Skin epidermis (tissue), 12 donors: ENCODE results near the gene MCM3.

ENCODE experiments used
- H3K27ac ChIP-seq, 21 experiments: fragments of 200-600 bp; sonication (generic) in 11 of 21; one replicate each; pipeline ENCODE4 v1.5.0; 2020; ENCODE audit warnings: mild to moderate bottlenecking in 3 of 21, inconsistent platforms in 2 of 21, moderate library complexity in 2 of 21
- H3K4me3 ChIP-seq, 7 experiments: fragments of 200-600 bp; sonication (generic) in 2 of 7; one replicate each; pipeline ENCODE4 v1.5.0; 2020; ENCODE audit warnings: inconsistent platforms in 2 of 7, mild to moderate bottlenecking in 2 of 7, moderate library complexity in 1 of 7

MCM3 gene

GRCh38 chr6:52260634-52261033 is 23.9 kb downstream of the MCM3 start:
- no peak overlapping the region for H3K4me3 ChIP-seq
- H3K27ac ChIP-seq: no peak overlapping the region

GRCh38 chr6:52255434-52255833 is 29.1 kb downstream of the MCM3 start:
- H3K4me3 ChIP-seq: no peak overlapping the region

GRCh38 chr6:52254731-52255378 is 29.7 kb downstream of the MCM3 start:
- no peak overlapping the region for H3K4me3 ChIP-seq
- H3K27ac ChIP-seq: no peak overlapping the region

More at GRCh38 chr6:52255434-52255833, 29.1 kb downstream of the MCM3 start:
- H3K27ac ChIP-seq: no peak overlapping the region

- no peak overlapping the region for H3K4me3 ChIP-seq
- H3K27ac ChIP-seq: no peak overlapping the region
Observed at GRCh38 chr6:52253494-52253893, 31.0 kb downstream of the MCM3 start.

GRCh38 chr6:52251113-52251512 is 33.4 kb downstream of the MCM3 start:
- no peak overlapping the region for H3K4me3 ChIP-seq
- no peak overlapping the region for H3K27ac ChIP-seq

- H3K27ac ChIP-seq: no peak overlapping the region
- no peak overlapping the region for H3K4me3 ChIP-seq
Observed at GRCh38 chr6:52249078-52249477, 35.5 kb downstream of the MCM3 start.

GRCh38 chr6:52245425-52245824 is 39.1 kb downstream of the MCM3 start:
- Histone ChIP-seq H3K27ac (no peak overlapping the region), H3K4me3 (no peak overlapping the region)

GRCh38 chr6:52244400-52244799 is 40.1 kb downstream of the MCM3 start, which contains the start of gene IL17F:
TSS of gene IL17F (minus strand) at chr6:52244500. CDS start at chr6:52244429, 71 bp downstream.
- H3K27ac ChIP-seq: no peak within 1 kb of the TSS
- H3K4me3 ChIP-seq: no peak within 1 kb of the TSS

GRCh38 chr6:52243282-52243893 is 41.2 kb downstream of the MCM3 start:
- Histone ChIP-seq H3K27ac (no peak overlapping the region), H3K4me3 (no peak overlapping the region)

GRCh38 chr6:52241819-52242218 is 42.7 kb downstream of the MCM3 start:
- Histone ChIP-seq H3K27ac (no peak overlapping the region), H3K4me3 (no peak overlapping the region)

- no peak overlapping the region for H3K4me3 ChIP-seq
- no peak overlapping the region for H3K27ac ChIP-seq
Observed at GRCh38 chr6:52233975-52234823, 50.3 kb downstream of the MCM3 start.

- Histone ChIP-seq H3K4me3 (no peak overlapping the region), H3K27ac (no peak overlapping the region)
Observed at GRCh38 chr6:52233005-52233404, 51.5 kb downstream of the MCM3 start.

- no peak overlapping the region for H3K4me3 ChIP-seq
Observed at GRCh38 chr6:52231406-52232127, 53.0 kb downstream of the MCM3 start.

GRCh38 chr6:52230685-52231084 is 53.9 kb downstream of the MCM3 start:
- no peak overlapping the region for H3K27ac ChIP-seq
- H3K4me3 ChIP-seq: no peak overlapping the region

More at GRCh38 chr6:52231406-52232127, 53.0 kb downstream of the MCM3 start:
- no peak overlapping the region for H3K27ac ChIP-seq

- Histone ChIP-seq H3K4me3 (no peak overlapping the region), H3K27ac (no peak overlapping the region)
Observed at GRCh38 chr6:52227495-52227894, 57.0 kb downstream of the MCM3 start.

GRCh38 chr6:52221302-52221701 is 63.2 kb downstream of the MCM3 start:
- Histone ChIP-seq H3K27ac (no peak overlapping the region), H3K4me3 (no peak overlapping the region)

GRCh38 chr6:52217761-52218160 is 66.8 kb downstream of the MCM3 start:
- H3K4me3 ChIP-seq: no peak overlapping the region
- no peak overlapping the region for H3K27ac ChIP-seq

- Histone ChIP-seq H3K4me3 (no peak overlapping the region), H3K27ac (no peak overlapping the region)
Observed at GRCh38 chr6:52216932-52217575, 67.5 kb downstream of the MCM3 start.

- Histone ChIP-seq H3K27ac (no peak overlapping the region), H3K4me3 (no peak overlapping the region)
Observed at GRCh38 chr6:52215787-52216186, 68.8 kb downstream of the MCM3 start.
